HepG2 (cell line): ENCODE measurements around the gene TGFB2. TPM values are rescaled to one million over a fixed set of nuclear protein-coding genes. Genes with fewer than 3 reads are reported as not detected.

Experiments used
- ATAC-seq: fragments of 200-7000 bp; cut with Tn5 transposase; 3 replicates; pipeline ENCODE4 v1.9.1; 2020; ENCODE audit warnings: mild to moderate bottlenecking, moderate library complexity
- BruUV-seq: library from RNA; stranded (reverse); fragments of 400-500 nt; replicated peaks from 2 replicates; lab custom pipeline; 2021; lab: Mats Ljungman, UMichigan
- CTCF ChIA-PET: fragments of 300-600 bp; formaldehyde crosslinking; extraction: SDS; loops from one replicate; lab custom pipeline; 2021; ENCODE audit warnings: low total read pairs, inconsistent platforms, low intra/inter-chr PET ratio; lab: Yijun Ruan, JAX
- POLR2A ChIA-PET: fragments of 350-600 bp; sonication (Branson Sonifier 250); formaldehyde crosslinking; loops from one replicate; lab custom pipeline; 2020; ENCODE audit warnings: antibody characterized with exemption, inconsistent platforms; lab: Yijun Ruan, JAX
- DNase-seq: peaks from one replicate; pipeline ENCODE4 v3.0.0-alpha.2; 2015; ENCODE audit warnings: low spot score
- FAIRE-seq: peaks from 3 replicates; lab custom pipeline; 2011; peaks lifted over from hg19 to GRCh38; lab: Jason Lieb, UNC
- H2AFZ ChIP-seq: one replicate; pipeline ENCODE4 v1.6.1; 2011; ENCODE audit warnings: low read length, inconsistent platforms
- H3K27ac ChIP-seq: fragments of 300-600 bp; 3 replicates; pipeline ENCODE4 v1.8.0; 2011; ENCODE audit warnings: mixed run types, mild to moderate bottlenecking, mixed read lengths, low read length, inconsistent platforms; ENCODE audit not compliant: insufficient read depth; ENCODE audit errors: extremely low read length
- H3K27me3 ChIP-seq, 2 experiments: fragments of 200-600 bp in 1 of 2; 2 replicates in 1 of 2; 3 replicates in 1 of 2; pipeline versions ENCODE4 v1.6.0 to v1.8.0; 2011; ENCODE audit warnings: low read length in 2 of 2, mild to moderate bottlenecking in 2 of 2, moderate library complexity in 2 of 2, inconsistent platforms in 1 of 2; ENCODE audit not compliant: insufficient read depth in 2 of 2, control insufficient read depth in 1 of 2
- H3K36me3 ChIP-seq, 2 experiments: fragments of 200-600 bp in 1 of 2; replicated peaks in 1 of 2; 2 replicates in 1 of 2; 3 replicates in 1 of 2; pipeline versions ENCODE4 v1.5.1 to v1.8.0; 2011; ENCODE audit warnings: low read length in 2 of 2, inconsistent platforms in 1 of 2; ENCODE audit not compliant: insufficient read depth in 2 of 2, control insufficient read depth in 1 of 2
- H3K4me1 ChIP-seq: 2 replicates; pipeline ENCODE4 v1.5.1; 2012; ENCODE audit warnings: low read length, inconsistent platforms; ENCODE audit not compliant: insufficient read depth
- H3K4me2 ChIP-seq: 2 replicates; pipeline ENCODE4 v1.6.0; 2011; ENCODE audit warnings: low read depth, low read length, inconsistent platforms
- H3K4me3 ChIP-seq, 3 experiments: fragments of 200-600 bp in 1 of 3; sonication (generic), shearing (Covaris generic) in 1 of 3; replicated peaks in 1 of 3; 2 replicates each; pipeline ENCODE4 v1.5.1; 2011 to 2016; ENCODE audit warnings: low read length in 3 of 3, inconsistent platforms in 2 of 3, low read depth in 2 of 3, mild to moderate bottlenecking in 2 of 3, control low read depth in 1 of 3, mixed read lengths in 1 of 3; ENCODE audit not compliant: insufficient read depth in 1 of 3
- H3K79me2 ChIP-seq: one replicate; pipeline ENCODE4 v1.6.1; 2011; ENCODE audit warnings: low read length, inconsistent platforms; ENCODE audit not compliant: insufficient read depth
- H3K9ac ChIP-seq: 2 replicates; pipeline ENCODE4 v1.6.0; 2011; ENCODE audit warnings: mild to moderate bottlenecking, low read depth, low read length, inconsistent platforms; ENCODE audit not compliant: insufficient read depth
- H3K9me3 ChIP-seq: 2 replicates; pipeline ENCODE4 v1.5.1; 2012; ENCODE audit warnings: mild to moderate bottlenecking, low read length
- H4K20me1 ChIP-seq: 2 replicates; pipeline ENCODE4 v1.6.0; 2011; ENCODE audit warnings: inconsistent platforms, mild to moderate bottlenecking, low read length, moderate library complexity; ENCODE audit not compliant: insufficient read depth
- FOXP1 ChIP-seq, 2 experiments: fragments of 450-650 bp in 1 of 2; IDR thresholded peaks; 2 replicates each; pipeline ENCODE4 v1.6.1; 2017 to 2018; ENCODE audit warnings: antibody characterized with exemption in 1 of 2
- HNRNPH1 ChIP-seq: fragments of 200-400 bp; formaldehyde crosslinking; optimal IDR thresholded peaks from 2 replicates; pipeline ENCODE3; 2017; ENCODE audit warnings: mild to moderate bottlenecking, low read depth, low read length
- KDM1A ChIP-seq: IDR thresholded peaks from 2 replicates; pipeline ENCODE4 v1.6.1; 2016; ENCODE audit warnings: missing compliant biosample characterization
- MIER2 ChIP-seq: IDR thresholded peaks from 2 replicates; pipeline ENCODE4 v1.6.1; 2016; ENCODE audit warnings: missing biosample characterization, missing genetic modification reagents
- TOPORS ChIP-seq: sonication (generic); formaldehyde crosslinking; IDR thresholded peaks from 2 replicates; pipeline ENCODE4 v1.8.0; 2023; ENCODE audit warnings: mild to moderate bottlenecking, missing genetic modification reagents
- ZC3H13 ChIP-seq: sonication (generic); formaldehyde crosslinking; IDR thresholded peaks from 2 replicates; pipeline ENCODE4 v1.8.1; 2023; ENCODE audit warnings: mild to moderate bottlenecking, missing genetic modification reagents, moderate library complexity
- ZC3H4 ChIP-seq: sonication (generic); formaldehyde crosslinking; IDR thresholded peaks from 2 replicates; pipeline ENCODE4 v1.4.0; 2020; ENCODE audit warnings: missing genetic modification reagents, borderline replicate concordance
- ZFP62 ChIP-seq: sonication (generic); formaldehyde crosslinking; IDR thresholded peaks from 2 replicates; pipeline ENCODE4 v1.4.0; 2020; ENCODE audit warnings: missing genetic modification reagents
- ZNF224 ChIP-seq: sonication (generic); formaldehyde crosslinking; IDR thresholded peaks from 2 replicates; pipeline ENCODE4 v1.5.0; 2020; ENCODE audit warnings: mild to moderate bottlenecking, missing genetic modification reagents
- ZNF782 ChIP-seq: sonication (generic); formaldehyde crosslinking; IDR thresholded peaks from 2 replicates; pipeline ENCODE4 v1.4.0; 2020; ENCODE audit warnings: missing genetic modification reagents, mild to moderate bottlenecking, borderline replicate concordance
- ZNF841 ChIP-seq: sonication (generic); formaldehyde crosslinking; IDR thresholded peaks from 2 replicates; pipeline ENCODE4 v1.8.1; 2023; ENCODE audit warnings: missing genetic modification reagents, borderline replicate concordance
- WGBS: methylation state at CpG from one replicate; pipeline ENCODE4 v1.1.6; 2017; ENCODE audit warnings: low lambda C conversion rate; 5-methylcytosine and 5-hydroxymethylcytosine counted together
- in situ Hi-C: cut with HindIII; loops from 2 replicates; pipeline ENCODE4 v1.10.0; 2017; ENCODE audit warnings: low pct_unique_long_range_greater_than_20kb; ENCODE audit not compliant: extremely low pct_ligation_motif_present
- intact Hi-C: fragments of 100-400 bp; cut with micrococcal nuclease; formaldehyde crosslinking; loops from one replicate; pipeline ENCODE4 v1.10.0; 2022; ENCODE audit not compliant: unreplicated experiment
- polyA plus RNA-seq, 8 experiments: library from polyadenylated mRNA; depleted of rRNA in 3 of 8; stranded (reverse) in 7 of 8; unstranded in 1 of 8; fragments of >200 nt; fragmentation: Illumina TruSeq in 4 of 8; extraction: Trizol in 4 of 8; gene quantifications; 2 replicates each; pipeline versions ENCODE4 v1.2.1 to v1.2.3, GENCODE V29; 2011 to 2016; ENCODE audit warnings: low read depth in 4 of 8, missing spikeins in 1 of 8, mixed read lengths in 1 of 8; ENCODE audit not compliant: insufficient read depth in 1 of 8
- total RNA-seq, 5 experiments: library from RNA; depleted of rRNA; stranded (reverse); fragments of >200 nt; fragmentation: Illumina TruSeq; extraction: Trizol; gene quantifications; 2 replicates each; pipeline ENCODE4 v1.2.3, GENCODE V29; 2016; ENCODE audit warnings: low read depth in 1 of 5
- TF ChIP-seq, protein P1 (sequence below): sonication (generic); formaldehyde crosslinking; IDR thresholded peaks from 2 replicates; pipeline ENCODE4 v1.8.1; 2023; ENCODE audit warnings: mild to moderate bottlenecking, missing genetic modification reagents
- TF ChIP-seq, protein P2 (sequence below): sonication (generic); formaldehyde crosslinking; IDR thresholded peaks from 2 replicates; pipeline ENCODE4 v1.8.1; 2023; ENCODE audit warnings: mild to moderate bottlenecking, inconsistent platforms, moderate library complexity, missing genetic modification reagents, borderline replicate concordance
- TF ChIP-seq, protein P3 (sequence below): sonication (generic); formaldehyde crosslinking; conservative IDR thresholded peaks from 2 replicates; pipeline ENCODE4 v1.4.0; 2020; ENCODE audit warnings: missing genetic modification reagents
- TF ChIP-seq, protein P4 (sequence below), 2 experiments: IDR thresholded peaks; 2 replicates each; pipeline ENCODE4 v1.6.1; 2011 to 2012; ENCODE audit warnings: low read length in 2 of 2, borderline replicate concordance in 1 of 2, low read depth in 1 of 2, mild to moderate bottlenecking in 1 of 2, moderate library complexity in 1 of 2
- TF ChIP-seq, protein P5 (sequence below): sonication (generic); formaldehyde crosslinking; IDR thresholded peaks from 2 replicates; pipeline ENCODE4 v1.5.0; 2020; ENCODE audit warnings: missing genetic modification reagents, mild to moderate bottlenecking, borderline replicate concordance

TGFB2 gene
- total and polyA plus RNA-seq, 2 of the 13 experiments (the other 11 are each of a cell fraction or from before 2014, with no cell fraction given), result 0.07 TPM; not detected in 1

DNA sequence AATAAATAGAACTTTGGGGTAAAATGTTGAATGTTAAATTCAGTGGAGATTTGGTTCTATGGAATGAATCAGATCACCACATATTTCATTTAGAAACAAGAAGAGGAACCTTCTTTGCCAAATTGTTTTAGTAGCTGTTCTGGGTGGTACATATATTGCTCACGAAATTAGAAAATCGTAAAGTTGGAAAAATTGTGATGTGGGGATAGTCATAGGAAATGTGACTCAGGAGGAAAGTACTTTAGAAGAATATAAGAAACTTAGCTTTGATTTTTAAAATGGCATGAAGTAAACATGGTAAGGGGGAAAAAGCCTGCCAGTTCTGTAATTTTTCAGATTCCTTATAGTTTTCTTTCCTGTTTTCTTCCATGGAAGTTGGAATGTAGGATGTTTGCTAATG, 32.6 kb upstream of the TGFB2 start (continued):
- TF ChIP-seq, protein P1, sequence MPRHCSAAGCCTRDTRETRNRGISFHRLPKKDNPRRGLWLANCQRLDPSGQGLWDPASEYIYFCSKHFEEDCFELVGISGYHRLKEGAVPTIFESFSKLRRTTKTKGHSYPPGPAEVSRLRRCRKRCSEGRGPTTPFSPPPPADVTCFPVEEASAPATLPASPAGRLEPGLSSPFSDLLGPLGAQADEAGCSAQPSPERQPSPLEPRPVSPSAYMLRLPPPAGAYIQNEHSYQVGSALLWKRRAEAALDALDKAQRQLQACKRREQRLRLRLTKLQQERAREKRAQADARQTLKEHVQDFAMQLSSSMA, result no peak
- TF ChIP-seq ZNF782 (no peak), HNRNPH1 (no peak), ZNF841 (no peak), KDM1A (CRISPR knock-in tag) (no peak), FOXP1 (IDR thresholded peaks at IDR 0.05) (no peak), FOXP1 (CRISPR knock-in tag; IDR thresholded peaks at IDR 0.05) (no peak)
- TF ChIP-seq, protein P2, sequence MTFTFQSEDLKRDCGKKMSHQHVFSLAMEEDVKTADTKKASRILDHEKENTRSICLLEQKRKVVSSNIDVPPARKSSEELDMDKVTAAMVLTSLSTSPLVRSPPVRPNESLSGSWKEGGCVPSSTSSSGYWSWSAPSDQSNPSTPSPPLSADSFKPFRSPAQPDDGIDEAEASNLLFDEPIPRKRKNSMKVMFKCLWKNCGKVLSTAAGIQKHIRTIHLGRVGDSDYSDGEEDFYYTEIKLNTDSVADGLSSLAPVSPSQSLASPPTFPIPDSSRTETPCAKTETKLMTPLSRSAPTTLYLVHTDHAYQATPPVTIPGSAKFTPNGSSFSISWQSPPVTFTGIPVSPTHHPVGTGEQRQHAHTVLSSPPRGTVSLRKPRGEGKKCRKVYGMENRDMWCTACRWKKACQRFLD (CRISPR knock-in tag), result no peak

DNA sequence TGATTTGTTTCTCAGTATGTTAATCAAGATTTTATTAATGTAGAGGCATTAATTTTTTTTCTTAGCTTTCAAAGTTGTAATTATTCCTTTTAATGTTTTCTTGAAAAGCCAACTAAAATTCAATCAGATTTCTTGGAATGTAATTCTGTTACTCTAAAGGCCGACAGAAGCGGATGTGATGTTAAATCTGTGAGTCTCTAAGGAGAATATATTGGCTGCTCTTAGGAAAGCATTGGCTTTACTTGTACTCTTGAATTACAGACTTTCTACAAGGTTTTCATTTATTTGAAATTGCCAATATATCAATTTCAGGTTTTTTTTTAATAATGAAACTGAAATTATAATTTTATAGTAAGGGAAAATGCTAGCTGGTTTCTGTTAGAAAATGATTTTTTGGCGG, 30.8 kb upstream of the TGFB2 start:
- FAIRE-seq (no peak), ATAC-seq (no peak), DNase-seq (no peak)
- CTCF ChIA-PET, result no interaction called here
- peaks cover 4 to 17% of the 10 kb centered on the region in 2 experiments; a peak in 3 of 5 replicates for H3K36me3 ChIP-seq
- H3K4me1 ChIP-seq, result no peaks in the 10 kb centered on the region
- WGBS, result 99% methylated on average over 3 of the region's 3 CpGs
- H2AFZ ChIP-seq, result no peak overlapping the region
- no peaks in the 10 kb centered on the region for H3K9me3 ChIP-seq
- in situ Hi-C loops (no loop called here), intact Hi-C loops (no loop called here)
- H3K27me3 ChIP-seq, result no peaks in the 10 kb centered on the region
- H4K20me1 ChIP-seq, result no peaks in the 10 kb centered on the region
- no peak overlapping the region for H3K4me2 ChIP-seq
- H3K9ac ChIP-seq, result no peak overlapping the region
- H3K27ac ChIP-seq, result no peak overlapping the region
- no peak overlapping the region for H3K4me3 ChIP-seq
- POLR2A ChIA-PET, result no interaction called here
- H3K79me2 ChIP-seq, result no peaks in the 10 kb centered on the region
- no TSS peak for BruUV-seq
- TF ChIP-seq, protein P3, sequence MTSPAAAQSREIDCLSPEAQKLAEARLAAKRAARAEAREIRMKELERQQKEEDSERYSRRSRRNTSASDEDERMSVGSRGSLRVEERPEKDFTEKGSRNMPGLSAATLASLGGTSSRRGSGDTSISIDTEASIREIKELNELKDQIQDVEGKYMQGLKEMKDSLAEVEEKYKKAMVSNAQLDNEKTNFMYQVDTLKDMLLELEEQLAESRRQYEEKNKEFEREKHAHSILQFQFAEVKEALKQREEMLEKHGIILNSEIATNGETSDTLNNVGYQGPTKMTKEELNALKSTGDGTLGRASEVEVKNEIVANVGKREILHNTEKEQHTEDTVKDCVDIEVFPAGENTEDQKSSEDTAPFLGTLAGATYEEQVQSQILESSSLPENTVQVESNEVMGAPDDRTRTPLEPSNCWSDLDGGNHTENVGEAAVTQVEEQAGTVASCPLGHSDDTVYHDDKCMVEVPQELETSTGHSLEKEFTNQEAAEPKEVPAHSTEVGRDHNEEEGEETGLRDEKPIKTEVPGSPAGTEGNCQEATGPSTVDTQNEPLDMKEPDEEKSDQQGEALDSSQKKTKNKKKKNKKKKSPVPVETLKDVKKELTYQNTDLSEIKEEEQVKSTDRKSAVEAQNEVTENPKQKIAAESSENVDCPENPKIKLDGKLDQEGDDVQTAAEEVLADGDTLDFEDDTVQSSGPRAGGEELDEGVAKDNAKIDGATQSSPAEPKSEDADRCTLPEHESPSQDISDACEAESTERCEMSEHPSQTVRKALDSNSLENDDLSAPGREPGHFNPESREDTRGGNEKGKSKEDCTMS (CRISPR knock-in tag), result no peak
- TF ChIP-seq ZNF224 (no peak), MIER2 (CRISPR knock-in tag) (no peak), ZC3H4 (CRISPR knock-in tag) (no peak), TOPORS (CRISPR knock-in tag) (no peak), ZC3H13 (CRISPR knock-in tag) (no peak), ZFP62 (CRISPR knock-in tag) (no peak)
- TF ChIP-seq, protein P4, sequence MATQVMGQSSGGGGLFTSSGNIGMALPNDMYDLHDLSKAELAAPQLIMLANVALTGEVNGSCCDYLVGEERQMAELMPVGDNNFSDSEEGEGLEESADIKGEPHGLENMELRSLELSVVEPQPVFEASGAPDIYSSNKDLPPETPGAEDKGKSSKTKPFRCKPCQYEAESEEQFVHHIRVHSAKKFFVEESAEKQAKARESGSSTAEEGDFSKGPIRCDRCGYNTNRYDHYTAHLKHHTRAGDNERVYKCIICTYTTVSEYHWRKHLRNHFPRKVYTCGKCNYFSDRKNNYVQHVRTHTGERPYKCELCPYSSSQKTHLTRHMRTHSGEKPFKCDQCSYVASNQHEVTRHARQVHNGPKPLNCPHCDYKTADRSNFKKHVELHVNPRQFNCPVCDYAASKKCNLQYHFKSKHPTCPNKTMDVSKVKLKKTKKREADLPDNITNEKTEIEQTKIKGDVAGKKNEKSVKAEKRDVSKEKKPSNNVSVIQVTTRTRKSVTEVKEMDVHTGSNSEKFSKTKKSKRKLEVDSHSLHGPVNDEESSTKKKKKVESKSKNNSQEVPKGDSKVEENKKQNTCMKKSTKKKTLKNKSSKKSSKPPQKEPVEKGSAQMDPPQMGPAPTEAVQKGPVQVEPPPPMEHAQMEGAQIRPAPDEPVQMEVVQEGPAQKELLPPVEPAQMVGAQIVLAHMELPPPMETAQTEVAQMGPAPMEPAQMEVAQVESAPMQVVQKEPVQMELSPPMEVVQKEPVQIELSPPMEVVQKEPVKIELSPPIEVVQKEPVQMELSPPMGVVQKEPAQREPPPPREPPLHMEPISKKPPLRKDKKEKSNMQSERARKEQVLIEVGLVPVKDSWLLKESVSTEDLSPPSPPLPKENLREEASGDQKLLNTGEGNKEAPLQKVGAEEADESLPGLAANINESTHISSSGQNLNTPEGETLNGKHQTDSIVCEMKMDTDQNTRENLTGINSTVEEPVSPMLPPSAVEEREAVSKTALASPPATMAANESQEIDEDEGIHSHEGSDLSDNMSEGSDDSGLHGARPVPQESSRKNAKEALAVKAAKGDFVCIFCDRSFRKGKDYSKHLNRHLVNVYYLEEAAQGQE (IDR thresholded peaks at IDR 0.05; ENCODE audit: borderline replicate concordance in 1 of 2, low read depth in 1 of 2, low read length in 2 of 2), result no peak
- TF ChIP-seq, protein P5, sequence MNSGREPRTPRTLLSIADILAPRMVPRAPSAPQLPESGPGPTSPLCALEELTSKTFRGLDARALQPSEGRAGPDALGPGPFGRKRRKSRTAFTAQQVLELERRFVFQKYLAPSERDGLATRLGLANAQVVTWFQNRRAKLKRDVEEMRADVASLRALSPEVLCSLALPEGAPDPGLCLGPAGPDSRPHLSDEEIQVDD, result no peak
